H1 (cell line): Measurements from ENCODE around the gene ZNF582. TPM values are rescaled to one million over a fixed set of nuclear protein-coding genes. Genes with fewer than 3 reads are reported as not detected.

Experiments
- CTCF ChIA-PET: fragments of 300-600 bp; sonication (Branson Sonifier 250); formaldehyde crosslinking; loops from one replicate; lab custom pipeline; 2021; ENCODE audit not compliant: partially characterized antibody; lab: Charles Lee
- POLR2A ChIA-PET: fragments of 300-600 bp; sonication (Branson Sonifier 250); formaldehyde crosslinking; loops from one replicate; lab custom pipeline; 2021; ENCODE audit warnings: inconsistent platforms; ENCODE audit not compliant: partially characterized antibody; lab: Charles Lee
- DNase-seq, 2 experiments: peaks; one replicate each; pipeline versions ENCODE4 v3.0.0 to v3.0.0-alpha.2; 2010 to 2022; ENCODE audit warnings: low spot score in 2 of 2, low read depth in 1 of 2, mixed read lengths in 1 of 2
- FAIRE-seq: peaks from 2 replicates; lab custom pipeline; 2011; peaks lifted over from hg19 to GRCh38; lab: Jason Lieb, UNC
- H2AFZ ChIP-seq: 2 replicates; pipeline ENCODE4 v1.8.1; 2012; ENCODE audit warnings: low read length, inconsistent platforms
- H2AK5ac ChIP-seq: 2 replicates; pipeline ENCODE4 v1.6.1; 2013; ENCODE audit warnings: low read depth, low read length
- H2BK120ac ChIP-seq: replicated peaks from 2 replicates; pipeline ENCODE3; 2013; ENCODE audit warnings: low read depth, low read length, inconsistent platforms
- H2BK12ac ChIP-seq: 2 replicates; pipeline ENCODE4 v1.6.1; 2013; ENCODE audit warnings: low read depth, low read length
- H2BK15ac ChIP-seq: 2 replicates; pipeline ENCODE4 v1.6.1; 2013; ENCODE audit warnings: low read length
- H2BK20ac ChIP-seq: 2 replicates; pipeline ENCODE4 v1.6.1; 2013; ENCODE audit warnings: low read length
- H2BK5ac ChIP-seq: 2 replicates; pipeline ENCODE4 v1.6.1; 2013; ENCODE audit warnings: low read depth, low read length
- H3K14ac ChIP-seq: 2 replicates; pipeline ENCODE4 v1.6.1; 2013; ENCODE audit warnings: inconsistent platforms; ENCODE audit not compliant: insufficient read length
- H3K18ac ChIP-seq: 2 replicates; pipeline ENCODE4 v1.6.1; 2013; ENCODE audit warnings: low read length; ENCODE audit errors: extremely low read depth
- H3K23ac ChIP-seq: 2 replicates; pipeline ENCODE4 v1.6.1; 2013; ENCODE audit warnings: inconsistent platforms; ENCODE audit not compliant: insufficient read length
- H3K23me2 ChIP-seq: 2 replicates; pipeline ENCODE4 v1.6.1; 2013; ENCODE audit warnings: low read depth, low read length
- H3K27ac ChIP-seq: 2 replicates; pipeline ENCODE4 v1.6.1; 2011; ENCODE audit warnings: low read depth, low read length, inconsistent platforms
- H3K27me3 ChIP-seq, 4 experiments: replicated peaks in 1 of 4; 1 replicate in 1 of 4; 2 replicates in 3 of 4; pipeline versions ENCODE4 v1.6.1 to v1.8.1; 2011 to 2013; ENCODE audit warnings: low read length in 3 of 4, mild to moderate bottlenecking in 3 of 4, inconsistent platforms in 2 of 4, mixed read lengths in 2 of 4, moderate library complexity in 1 of 4; ENCODE audit not compliant: control insufficient read depth in 3 of 4, insufficient read depth in 3 of 4; ENCODE audit errors: extremely low read depth in 1 of 4
- H3K36me3 ChIP-seq, 4 experiments: 2 replicates each; pipeline versions ENCODE4 v1.6.1 to v1.8.1; 2011 to 2013; ENCODE audit warnings: mild to moderate bottlenecking in 4 of 4, low read length in 3 of 4, moderate library complexity in 2 of 4, control low read depth in 1 of 4, inconsistent platforms in 1 of 4; ENCODE audit not compliant: insufficient read depth in 4 of 4, control insufficient read depth in 2 of 4
- H3K4ac ChIP-seq: replicated peaks from 2 replicates; pipeline ENCODE3; 2013; ENCODE audit warnings: low read length, low read depth, mixed read lengths, inconsistent platforms; ENCODE audit not compliant: insufficient read length
- H3K4me1 ChIP-seq, 4 experiments: replicated peaks in 1 of 4; 1 replicate in 1 of 4; 2 replicates in 3 of 4; pipeline versions ENCODE4 v1.6.1 to v1.8.1; 2011 to 2013; ENCODE audit warnings: low read length in 3 of 4, inconsistent platforms in 2 of 4, mixed read lengths in 1 of 4; ENCODE audit not compliant: insufficient read depth in 4 of 4, control insufficient read depth in 3 of 4
- H3K4me2 ChIP-seq, 2 experiments: 2 replicates each; pipeline versions ENCODE4 v1.6.1 to v1.8.1; 2011 to 2013; ENCODE audit warnings: low read depth in 2 of 2, low read length in 2 of 2, control low read depth in 1 of 2, inconsistent platforms in 1 of 2, mild to moderate bottlenecking in 1 of 2; ENCODE audit not compliant: insufficient read depth in 1 of 2
- H3K4me3 ChIP-seq, 4 experiments: fragments of 200-600, 300-600 bp in 1 of 4; sonication (generic), shearing (Covaris generic), sonication (Bioruptor Twin) in 1 of 4; 2 replicates each; pipeline versions ENCODE4 v1.5.1 to v1.8.1; 2011 to 2016; ENCODE audit warnings: low read length in 4 of 4, low read depth in 3 of 4, control low read depth in 2 of 4, inconsistent platforms in 2 of 4, mild to moderate bottlenecking in 2 of 4, mixed read lengths in 1 of 4, moderate library complexity in 1 of 4; ENCODE audit not compliant: insufficient read depth in 2 of 4; ENCODE audit errors: extremely low read depth in 1 of 4
- H3K56ac ChIP-seq: replicated peaks from 2 replicates; pipeline ENCODE3; 2013; ENCODE audit warnings: low read depth, mild to moderate bottlenecking, mixed read lengths, low read length, inconsistent platforms; ENCODE audit not compliant: insufficient read length
- H3K79me1 ChIP-seq: 2 replicates; pipeline ENCODE4 v1.6.1; 2013; ENCODE audit warnings: low read depth, low read length, control low read depth
- H3K79me2 ChIP-seq, 2 experiments: 2 replicates each; pipeline versions ENCODE4 v1.6.1 to v1.8.1; 2012 to 2013; ENCODE audit warnings: low read length in 2 of 2, mild to moderate bottlenecking in 2 of 2, inconsistent platforms in 1 of 2; ENCODE audit not compliant: insufficient read depth in 2 of 2, control insufficient read depth in 1 of 2
- H3K9ac ChIP-seq, 4 experiments: replicated peaks in 1 of 4; 1 replicate in 1 of 4; 2 replicates in 3 of 4; pipeline versions ENCODE4 v1.6.1 to v1.8.1; 2011 to 2013; ENCODE audit warnings: low read depth in 3 of 4, low read length in 3 of 4, control low read depth in 2 of 4, mild to moderate bottlenecking in 2 of 4, moderate library complexity in 2 of 4, inconsistent platforms in 1 of 4; ENCODE audit errors: extremely low read depth in 1 of 4
- H3K9me3 ChIP-seq, 2 experiments: 2 replicates each; pipeline versions ENCODE4 v1.6.1 to v1.8.1; 2012 to 2013; ENCODE audit warnings: mild to moderate bottlenecking in 2 of 2, moderate library complexity in 2 of 2, control low read depth in 1 of 2, inconsistent platforms in 1 of 2, low read depth in 1 of 2, low read length in 1 of 2, mixed read lengths in 1 of 2; ENCODE audit not compliant: insufficient read depth in 2 of 2
- H4K20me1 ChIP-seq, 2 experiments: replicated peaks in 1 of 2; 2 replicates each; pipeline versions ENCODE3 to v1.8.1; 2011 to 2013; ENCODE audit warnings: inconsistent platforms in 2 of 2, low read length in 2 of 2, mild to moderate bottlenecking in 1 of 2; ENCODE audit not compliant: insufficient read depth in 2 of 2, control insufficient read depth in 1 of 2
- H4K5ac ChIP-seq: 2 replicates; pipeline ENCODE4 v1.6.1; 2013; ENCODE audit warnings: low read length, low read depth, mixed read lengths, inconsistent platforms; ENCODE audit not compliant: insufficient read length
- H4K8ac ChIP-seq: 2 replicates; pipeline ENCODE4 v1.8.0; 2013; ENCODE audit warnings: mild to moderate bottlenecking, moderate library complexity, low read length, inconsistent platforms; ENCODE audit not compliant: insufficient read depth; ENCODE audit errors: extremely low read depth
- H4K91ac ChIP-seq: replicated peaks from 2 replicates; pipeline ENCODE3; 2013; ENCODE audit warnings: low read length, mixed read lengths, inconsistent platforms; ENCODE audit not compliant: insufficient read length
- ASH2L ChIP-seq: fragments of 200-600, 300-600 bp; sonication (generic); IDR thresholded peaks from one replicate; pipeline ENCODE4 v1.7.1; 2017; ENCODE audit warnings: low read length
- EGR1 ChIP-seq: IDR thresholded peaks from 2 replicates; pipeline ENCODE4 v1.6.1; 2011; ENCODE audit warnings: low read depth, low read length, borderline replicate concordance
- KDM4A ChIP-seq: IDR thresholded peaks from one replicate; pipeline ENCODE4 v1.7.1; 2012; ENCODE audit warnings: low read depth, mild to moderate bottlenecking, moderate library complexity, low read length, inconsistent platforms; ENCODE audit not compliant: severe bottlenecking
- MAFK ChIP-seq: IDR thresholded peaks from 2 replicates; pipeline ENCODE4 v1.6.1; 2012; ENCODE audit warnings: low read depth, mild to moderate bottlenecking, improper control_type of control experiment, low read length
- NRF1 ChIP-seq: IDR thresholded peaks from 2 replicates; pipeline ENCODE4 v1.6.1; 2011; ENCODE audit warnings: mild to moderate bottlenecking, low read depth, low read length, improper control_type of control experiment
- SP1 ChIP-seq: IDR thresholded peaks from 2 replicates; pipeline ENCODE4 v1.6.1; 2011; ENCODE audit warnings: low read depth, low read length
- TEAD4 ChIP-seq: IDR thresholded peaks from 2 replicates; pipeline ENCODE4 v1.6.1; 2012; ENCODE audit warnings: low read depth, low read length, inconsistent platforms, mixed read lengths
- WGBS, 2 experiments: shearing (Covaris generic) in 1 of 2; methylation state at CpG; one replicate each; pipeline versions ENCODE4 v1.1.6 to v1.1.7; 2013 to 2015; ENCODE audit warnings: low lambda C conversion rate in 2 of 2, mixed read lengths in 2 of 2, inconsistent platforms in 1 of 2, low coverage in 1 of 2, missing lambda C conversion rate in 1 of 2; ENCODE audit not compliant: insufficient replicate concordance in 2 of 2, insufficient coverage in 1 of 2, insufficient read length in 1 of 2; ENCODE audit errors: extremely low coverage in 1 of 2, missing lambda C conversion rate in 1 of 2; 5-methylcytosine and 5-hydroxymethylcytosine counted together
- polyA plus RNA-seq, 7 experiments: library from polyadenylated mRNA; depleted of rRNA in 3 of 7; stranded (reverse) in 5 of 7; unstranded in 2 of 7; fragments of >200 nt in 5 of 7; fragments of 200-250 nt in 2 of 7; gene quantifications; 1 replicate in 5 of 7; 2 replicates in 1 of 7; 4 replicates in 1 of 7; pipeline versions ENCODE4 v1.2.1 to v1.2.3, GENCODE V29; 2011 to 2013; ENCODE audit warnings: missing spikeins in 2 of 7, mixed read lengths in 2 of 7
- total RNA-seq: library from RNA; stranded (reverse); fragmentation: NEBNext Ultra II Directional; extraction: Animal tissue kit (Norgen Biotek cat#: 25700); gene quantifications from 2 replicates; pipeline ENCODE4 v1.2.1, GENCODE V29; 2021
- TF ChIP-seq, protein P1 (sequence below): IDR thresholded peaks from 2 replicates; pipeline ENCODE4 v1.6.1; 2012; ENCODE audit warnings: inconsistent platforms
- TF ChIP-seq, protein P2 (sequence below): IDR thresholded peaks from 2 replicates; pipeline ENCODE4 v1.6.1; 2012; ENCODE audit warnings: inconsistent platforms

Gene ZNF582
- total and polyA plus RNA-seq, 2 of the 8 experiments (the other 6 are each of a cell fraction or from before 2014, with no cell fraction given) = 3.8 to 5.8 TPM

DNA sequence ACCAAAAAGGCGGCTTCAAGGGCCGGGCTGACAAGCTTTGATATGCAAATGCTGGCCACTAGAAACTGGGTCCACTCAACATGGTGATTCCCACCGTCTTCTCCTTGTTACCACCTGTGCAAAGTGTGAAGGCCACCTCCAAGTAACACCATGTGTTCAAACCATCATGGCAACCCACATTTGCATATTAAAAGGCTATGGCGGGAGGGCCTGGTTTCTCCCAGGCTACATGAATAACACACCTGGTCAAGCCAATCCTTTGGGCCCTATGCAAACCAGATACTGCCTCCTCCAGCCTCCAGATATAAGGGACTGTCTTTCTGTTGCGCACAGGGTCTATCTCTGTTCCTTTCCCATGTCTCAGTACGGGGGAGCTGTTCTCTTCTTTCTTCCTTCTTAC lies 42.1 kb downstream of the ZNF582 start:
- H3K9ac ChIP-seq = no peak overlapping the region
- no peak overlapping the region for H3K23ac ChIP-seq
- H4K8ac ChIP-seq = no peak overlapping the region
- H3K4me1 ChIP-seq = peaks cover 0 to 5% (median 3%) of the 10 kb centered on the region in 4 experiments; a peak in 6 of 7 replicates
- WGBS, 2 experiments = 76% methylated on average over 6 of the region's 6 CpGs; no CpG with 5 or more reads in 1 of the 2 experiments
- no peaks in the 10 kb centered on the region for H3K79me2 ChIP-seq
- H2AK5ac ChIP-seq = no peak overlapping the region
- no peak overlapping the region for H2BK120ac ChIP-seq
- CTCF ChIA-PET = interaction anchor here (0.8 to 2.2 kb wide), 9 partner anchors 13 to 275 kb away, joined by 3 to 13 read pairs (median 4); no protein-coding TSS in a partner anchor
- H3K4me3 ChIP-seq = no peak overlapping the region
- no peak overlapping the region for H2BK5ac ChIP-seq
- FAIRE-seq (peak; percentile 39), DNase-seq (no peak)
- no peak overlapping the region for H3K4me2 ChIP-seq
- H3K18ac ChIP-seq = no peak overlapping the region
- H3K23me2 ChIP-seq = no peaks in the 10 kb centered on the region
- no peak overlapping the region for H4K91ac ChIP-seq
- no peak overlapping the region for H3K14ac ChIP-seq
- no peak overlapping the region for H3K27ac ChIP-seq
- no peaks in the 10 kb centered on the region for H3K79me1 ChIP-seq
- no peak overlapping the region for H3K4ac ChIP-seq
- H3K36me3 ChIP-seq = no peaks in the 10 kb centered on the region
- H2BK15ac ChIP-seq = no peak overlapping the region
- H3K56ac ChIP-seq = no peak overlapping the region
- no peaks in the 10 kb centered on the region for H3K9me3 ChIP-seq
- H2AFZ ChIP-seq = no peak overlapping the region
- POLR2A ChIA-PET = interaction anchor here (1.6 kb wide), 1 partner anchor 17 kb away, joined by 3 read pairs; no protein-coding TSS in a partner anchor
- H4K5ac ChIP-seq = no peak overlapping the region
- no peaks in the 10 kb centered on the region for H3K27me3 ChIP-seq
- no peak for TF ChIP-seq MAFK
- TF ChIP-seq KDM4A = no peak
- TF ChIP-seq SP1 = no peak
- no peak for TF ChIP-seq TEAD4
- no peak for TF ChIP-seq ASH2L
- TF ChIP-seq, protein P1, sequence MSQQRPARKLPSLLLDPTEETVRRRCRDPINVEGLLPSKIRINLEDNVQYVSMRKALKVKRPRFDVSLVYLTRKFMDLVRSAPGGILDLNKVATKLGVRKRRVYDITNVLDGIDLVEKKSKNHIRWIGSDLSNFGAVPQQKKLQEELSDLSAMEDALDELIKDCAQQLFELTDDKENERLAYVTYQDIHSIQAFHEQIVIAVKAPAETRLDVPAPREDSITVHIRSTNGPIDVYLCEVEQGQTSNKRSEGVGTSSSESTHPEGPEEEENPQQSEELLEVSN = peak; percentile 82
- TF ChIP-seq, protein P2, sequence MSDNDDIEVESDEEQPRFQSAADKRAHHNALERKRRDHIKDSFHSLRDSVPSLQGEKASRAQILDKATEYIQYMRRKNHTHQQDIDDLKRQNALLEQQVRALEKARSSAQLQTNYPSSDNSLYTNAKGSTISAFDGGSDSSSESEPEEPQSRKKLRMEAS = peak; percentile 78; the same call in 1 of the 2 replicates
- no peak for TF ChIP-seq EGR1
- TF ChIP-seq NRF1 = no peak
- no peak overlapping the region for H2BK20ac ChIP-seq
- H2BK12ac ChIP-seq = no peak overlapping the region
- no peaks in the 10 kb centered on the region for H4K20me1 ChIP-seq
